CD14-positive monocyte (primary cell): ENCODE results near the gene IRF6. TPM values are rescaled to one million over a fixed set of nuclear protein-coding genes. Genes with fewer than 3 reads are reported as not detected.
A peak's percentile ranks its signal among the peaks of the same experiment; 100 is the strongest.

ENCODE experiments used
- DNase-seq, 3 donors: peaks; one replicate each; pipeline ENCODE4 v3.0.0-alpha.2; 2011 to 2022
- H2AFZ ChIP-seq: 2 replicates; pipeline ENCODE4 v1.6.0; 2012; ENCODE audit warnings: mild to moderate bottlenecking, low read depth, low read length, inconsistent platforms; ENCODE audit not compliant: insufficient read depth, poor library complexity, severe bottlenecking
- H3K27ac ChIP-seq, 2 donors: 1 replicate in 1 of 2; 2 replicates in 1 of 2; pipeline ENCODE4 v1.5.1; 2012 to 2013; ENCODE audit warnings: low read length in 2 of 2, control low read depth in 1 of 2, inconsistent platforms in 1 of 2, low read depth in 1 of 2, mild to moderate bottlenecking in 1 of 2
- H3K27me3 ChIP-seq, 2 donors: one replicate each; pipeline versions ENCODE4 v1.6.0 to v1.6.1; 2011 to 2013; ENCODE audit warnings: low read length in 2 of 2; ENCODE audit not compliant: control insufficient read depth in 2 of 2, insufficient read depth in 2 of 2
- H3K36me3 ChIP-seq, 2 donors: replicated peaks in 1 of 2; 1 replicate in 1 of 2; 2 replicates in 1 of 2; pipeline versions ENCODE4 v1.5.1 to v1.6.1; 2012 to 2013; ENCODE audit warnings: low read length in 2 of 2, control low read depth in 1 of 2, inconsistent platforms in 1 of 2, mild to moderate bottlenecking in 1 of 2; ENCODE audit not compliant: insufficient read depth in 2 of 2, control insufficient read depth in 1 of 2
- H3K4me1 ChIP-seq, 2 donors: 1 replicate in 1 of 2; 2 replicates in 1 of 2; pipeline versions ENCODE4 v1.5.1 to v1.6.1; 2012 to 2013; ENCODE audit warnings: low read length in 2 of 2, control low read depth in 1 of 2, inconsistent platforms in 1 of 2, mild to moderate bottlenecking in 1 of 2, moderate library complexity in 1 of 2; ENCODE audit not compliant: insufficient read depth in 2 of 2, control insufficient read depth in 1 of 2
- H3K4me2 ChIP-seq: replicated peaks from 2 replicates; pipeline ENCODE3; 2012; ENCODE audit warnings: low read length, moderate library complexity, mild to moderate bottlenecking; ENCODE audit not compliant: poor library complexity, severe bottlenecking; ENCODE audit errors: extremely low read depth
- H3K4me3 ChIP-seq, 3 experiments: fragments of 200-600 bp in 1 of 3; sonication (generic) in 1 of 3; replicated peaks in 1 of 3; 1 replicate in 2 of 3; 2 replicates in 1 of 3; pipeline ENCODE4 v1.5.1; 2011 to 2013; ENCODE audit warnings: low read length in 3 of 3, mild to moderate bottlenecking in 3 of 3, control low read depth in 2 of 3, low read depth in 2 of 3, inconsistent platforms in 1 of 3, moderate library complexity in 1 of 3
- H3K79me2 ChIP-seq: 2 replicates; pipeline ENCODE4 v1.6.0; 2012; ENCODE audit warnings: mild to moderate bottlenecking, control low read depth, inconsistent platforms, low read length, moderate library complexity; ENCODE audit not compliant: insufficient read depth
- H3K9ac ChIP-seq: 2 replicates; pipeline ENCODE4 v1.6.0; 2017; ENCODE audit warnings: low read length, mild to moderate bottlenecking; ENCODE audit not compliant: insufficient read depth, poor library complexity, severe bottlenecking
- H3K9me3 ChIP-seq, 2 donors: replicated peaks in 1 of 2; 1 replicate in 1 of 2; 2 replicates in 1 of 2; pipeline versions ENCODE4 v1.5.1 to v1.6.1; 2012 to 2013; ENCODE audit warnings: low read length in 2 of 2, control low read depth in 1 of 2; ENCODE audit not compliant: control insufficient read depth in 1 of 2, insufficient read depth in 1 of 2
- H4K20me1 ChIP-seq: 2 replicates; pipeline ENCODE4 v1.6.0; 2012; ENCODE audit warnings: mild to moderate bottlenecking, low read length, control low read depth, moderate library complexity; ENCODE audit not compliant: insufficient read depth
- H3K27ac Mint-ChIP-seq, 7 donors: one replicate each; pipeline ENCODE4 v1.8.0; 2020; ENCODE audit warnings: mild to moderate bottlenecking in 7 of 7, mixed read lengths in 7 of 7, moderate library complexity in 6 of 7, inconsistent platforms in 2 of 7
- H3K27me3 Mint-ChIP-seq, 3 donors: one replicate each; pipeline ENCODE4 v1.8.0; 2021 to 2022; ENCODE audit warnings: low read depth in 3 of 3, mild to moderate bottlenecking in 3 of 3, mixed read lengths in 3 of 3, moderate library complexity in 3 of 3, inconsistent platforms in 1 of 3
- H3K36me3 Mint-ChIP-seq, 2 donors: one replicate each; pipeline ENCODE4 v1.8.0; 2020; ENCODE audit warnings: mixed read lengths in 2 of 2, inconsistent platforms in 1 of 2, mild to moderate bottlenecking in 1 of 2
- H3K4me1 Mint-ChIP-seq: one replicate; pipeline ENCODE4 v1.8.0; 2020; ENCODE audit warnings: mild to moderate bottlenecking, mixed read lengths
- H3K4me3 Mint-ChIP-seq, 2 donors: one replicate each; pipeline ENCODE4 v1.8.0; 2020; ENCODE audit warnings: mild to moderate bottlenecking in 2 of 2, mixed read lengths in 2 of 2, moderate library complexity in 1 of 2
- H3K9me3 Mint-ChIP-seq, 7 donors: one replicate each; pipeline ENCODE4 v1.8.0; 2020 to 2022; ENCODE audit warnings: mixed read lengths in 7 of 7, mild to moderate bottlenecking in 6 of 7, moderate library complexity in 6 of 7, inconsistent platforms in 2 of 7
- CTCF ChIP-seq: fragments of 200-600 bp; IDR thresholded peaks from one replicate; pipeline ENCODE4 v1.8.0; 2022; ENCODE audit warnings: antibody characterized with exemption, mild to moderate bottlenecking
- WGBS: methylation state at CpG from one replicate; pipeline ENCODE4 v1.1.5; 2013; ENCODE audit warnings: missing lambda C conversion rate; ENCODE audit not compliant: insufficient coverage; 5-methylcytosine and 5-hydroxymethylcytosine counted together
- intact Hi-C, 2 donors: fragments of 100-400 bp; cut with micrococcal nuclease; formaldehyde crosslinking; loops; one replicate each; pipeline versions ENCODE4 v1.15.0 to v1.15.1; 2023
- polyA plus RNA-seq, 3 donors: library from polyadenylated mRNA; depleted of rRNA in 1 of 3; unstranded in 2 of 3; stranded (reverse) in 1 of 3; fragments of 300-500 nt in 2 of 3; fragments of >200 nt in 1 of 3; fragmentation: Illumina TruSeq in 2 of 3; gene quantifications; 1 replicate in 2 of 3; 2 replicates in 1 of 3; pipeline ENCODE4 v1.2.3, GENCODE V29; 2012 to 2021

Gene IRF6
- polyA plus RNA-seq, 3 donors = 0.21 to 0.62 (median 0.35) TPM

GRCh38 chr1:209770636-209771415 is 35.1 kb downstream of the IRF6 start:
- DNase-seq = no peak
- H3K27ac Mint-ChIP-seq = no peak overlapping the region
- peaks cover 27 to 58% of the 10 kb centered on the region in 2 donors for H3K36me3 Mint-ChIP-seq
- H2AFZ ChIP-seq = no peak overlapping the region
- peaks cover 0 to 3% (median 0%) of the 10 kb centered on the region in 7 donors for H3K9me3 Mint-ChIP-seq
- H3K4me2 ChIP-seq = peak overlapping the region; percentile 93
- intact Hi-C loops = no loop called here
- peaks cover 0 to 1% (median 0%) of the 10 kb centered on the region in 3 donors for H3K27me3 Mint-ChIP-seq
- no peaks in the 10 kb centered on the region for H3K27me3 ChIP-seq
- H3K9me3 ChIP-seq = no peaks in the 10 kb centered on the region
- WGBS = 97% methylated on average over 16 of the region's 17 CpGs
- peaks cover 57% of the 10 kb centered on the region for H4K20me1 ChIP-seq
- H3K4me1 Mint-ChIP-seq = peaks cover 55% of the 10 kb centered on the region
- peak overlapping the region; percentile 48 to 82 (median 55) for H3K4me3 ChIP-seq
- peaks cover 47% of the 10 kb centered on the region for H3K79me2 ChIP-seq
- H3K27ac ChIP-seq = peak overlapping the region; percentile 93 to 96
- no peak for TF ChIP-seq CTCF
- peaks cover 70 to 87% of the 10 kb centered on the region in 2 donors for H3K4me1 ChIP-seq
- H3K4me3 Mint-ChIP-seq = no peak overlapping the region
- peaks cover 37 to 62% of the 10 kb centered on the region in 2 donors for H3K36me3 ChIP-seq
- no peak overlapping the region for H3K9ac ChIP-seq

GRCh38 chr1:209769971-209770370 is 36.0 kb downstream of the IRF6 start:
- 0% methylated on average over 1 of the region's 7 CpGs for WGBS
- Mint-ChIP-seq H3K27me3 (peaks cover 0 to 1% (median 0%) of the 10 kb centered on the region in 3 donors), H3K36me3 (peaks cover 25 to 58% of the 10 kb centered on the region in 2 donors), H3K4me3 (no peak overlapping the region), H3K4me1 (peaks cover 55% of the 10 kb centered on the region), H3K9me3 (peaks cover 0 to 3% (median 0%) of the 10 kb centered on the region in 7 donors), H3K27ac (no peak overlapping the region)
- H3K36me3 ChIP-seq = peaks cover 30 to 62% of the 10 kb centered on the region in 2 donors
- peaks cover 74 to 92% of the 10 kb centered on the region in 2 donors for H3K4me1 ChIP-seq
- H3K79me2 ChIP-seq = peaks cover 53% of the 10 kb centered on the region
- no peak for TF ChIP-seq CTCF
- peak in 1 of 3 donors; percentile 40 for DNase-seq
- peaks cover 48% of the 10 kb centered on the region for H4K20me1 ChIP-seq
- no peaks in the 10 kb centered on the region for H3K27me3 ChIP-seq
- H3K4me3 ChIP-seq = peak overlapping the region; percentile 48 to 82 (median 55)
- peak overlapping the region; percentile 93 for H3K4me2 ChIP-seq
- intact Hi-C loops = loop anchor here (2.0 to 5.0 kb wide), 2 partner anchors 17 to 98 kb away; no protein-coding TSS in a partner anchor
- peak overlapping the region; percentile 28 for H2AFZ ChIP-seq
- H3K9me3 ChIP-seq = no peaks in the 10 kb centered on the region
- H3K27ac ChIP-seq = peak overlapping the region; percentile 93 to 96
- H3K9ac ChIP-seq = peak overlapping the region; percentile 58
